Measurements from ENCODE around the gene LMO4. TPM values are rescaled to one million over a fixed set of nuclear protein-coding genes. Genes with fewer than 3 reads are reported as not detected.

The LMO4 gene
- total RNA-seq, 2 donors from 2014 or later, result 38.3 to 49.3 TPM

- no peak for DNase-seq
- no peak overlapping the region for H3K27ac Mint-ChIP-seq
- no peaks in the 10 kb centered on the region for H3K9me3 Mint-ChIP-seq
- H3K27me3 Mint-ChIP-seq (ENCODE audit: insufficient read depth), result peaks cover 2% of the 10 kb centered on the region
- no peak overlapping the region for H3K4me3 ChIP-seq (ENCODE audit: low read length)
- TF ChIP-seq CTCF (conservative IDR thresholded peaks at IDR 0.05), result no peak
- no peaks in the 10 kb centered on the region for H3K27me3 ChIP-seq (ENCODE audit: control insufficient read depth, insufficient read depth, low read length, poor library complexity, severe bottlenecking)
- 92 to 100% methylated on average over 1 of the region's 1 CpG for WGBS, 2 experiments (ENCODE audit: insufficient coverage in 1 of 2, insufficient read length in 1 of 2)
- no peak overlapping the region for H3K4me3 Mint-ChIP-seq
- H3K27ac ChIP-seq (ENCODE audit: low read depth, low read length), result no peak overlapping the region
- no peak overlapping the region for H3K9ac ChIP-seq (ENCODE audit: extremely low read depth, low read length, poor library complexity, severe bottlenecking)
- H3K36me3 ChIP-seq (ENCODE audit: control insufficient read depth, insufficient read depth, low read length), result no peaks in the 10 kb centered on the region
- no peaks in the 10 kb centered on the region for H3K4me1 Mint-ChIP-seq
- no peaks in the 10 kb centered on the region for H3K4me1 ChIP-seq (ENCODE audit: control insufficient read depth, insufficient read depth, low read length)
- no peaks in the 10 kb centered on the region for H3K36me3 Mint-ChIP-seq (ENCODE audit: low read depth)
- no peaks in the 10 kb centered on the region for H3K9me3 ChIP-seq (ENCODE audit: control insufficient read depth, low read length)
Measured at GRCh38 chr1:87299661-87300060, 29.0 kb upstream of the LMO4 start.

GRCh38 chr1:87300628-87301027 lies 28.1 kb upstream of the LMO4 start:
- no peak for TF ChIP-seq CTCF (conservative IDR thresholded peaks at IDR 0.05)
- Mint-ChIP-seq H3K36me3 (ENCODE audit: low read depth) (no peaks in the 10 kb centered on the region), H3K9me3 (no peaks in the 10 kb centered on the region), H3K4me1 (no peaks in the 10 kb centered on the region), H3K27ac (no peak overlapping the region), H3K4me3 (no peak overlapping the region), H3K27me3 (ENCODE audit: insufficient read depth) (peaks cover 2% of the 10 kb centered on the region)
- no peaks in the 10 kb centered on the region for H3K4me1 ChIP-seq (ENCODE audit: control insufficient read depth, insufficient read depth, low read length)
- DNase-seq, result no peak
- H3K36me3 ChIP-seq (ENCODE audit: control insufficient read depth, insufficient read depth, low read length), result no peaks in the 10 kb centered on the region
- no peaks in the 10 kb centered on the region for H3K27me3 ChIP-seq (ENCODE audit: control insufficient read depth, insufficient read depth, low read length, poor library complexity, severe bottlenecking)
- no peak overlapping the region for H3K9ac ChIP-seq (ENCODE audit: extremely low read depth, low read length, poor library complexity, severe bottlenecking)
- 89 to 94% methylated on average over 5 to 8 of the region's 8 CpGs for WGBS, 2 experiments (ENCODE audit: insufficient coverage in 1 of 2, insufficient read length in 1 of 2)
- H3K4me3 ChIP-seq (ENCODE audit: low read length), result no peak overlapping the region
- H3K9me3 ChIP-seq (ENCODE audit: control insufficient read depth, low read length), result no peaks in the 10 kb centered on the region
- H3K27ac ChIP-seq (ENCODE audit: low read depth, low read length), result no peak overlapping the region

GRCh38 chr1:87305151-87305550 lies 23.5 kb upstream of the LMO4 start:
- Mint-ChIP-seq H3K36me3 (ENCODE audit: low read depth) (no peaks in the 10 kb centered on the region), H3K27me3 (ENCODE audit: insufficient read depth) (peaks cover 4% of the 10 kb centered on the region), H3K27ac (no peak overlapping the region), H3K4me3 (no peak overlapping the region), H3K4me1 (no peaks in the 10 kb centered on the region), H3K9me3 (no peaks in the 10 kb centered on the region)
- no peak for TF ChIP-seq CTCF (conservative IDR thresholded peaks at IDR 0.05)
- WGBS, 2 experiments (ENCODE audit: insufficient coverage in 1 of 2, insufficient read length in 1 of 2), result 82 to 83% methylated on average over 5 of the region's 5 CpGs
- no peak overlapping the region for H3K27ac ChIP-seq (ENCODE audit: low read depth, low read length)
- no peak overlapping the region for H3K4me3 ChIP-seq (ENCODE audit: low read length)
- H3K27me3 ChIP-seq (ENCODE audit: control insufficient read depth, insufficient read depth, low read length, poor library complexity, severe bottlenecking), result no peaks in the 10 kb centered on the region
- no peaks in the 10 kb centered on the region for H3K9me3 ChIP-seq (ENCODE audit: control insufficient read depth, low read length)
- no peaks in the 10 kb centered on the region for H3K36me3 ChIP-seq (ENCODE audit: control insufficient read depth, insufficient read depth, low read length)
- no peak for DNase-seq
- H3K4me1 ChIP-seq (ENCODE audit: control insufficient read depth, insufficient read depth, low read length), result no peaks in the 10 kb centered on the region
- H3K9ac ChIP-seq (ENCODE audit: extremely low read depth, low read length, poor library complexity, severe bottlenecking), result no peak overlapping the region

Measured in endodermal cell (in vitro differentiated cells).